Measurements from ENCODE around the gene TESK2.
A peak's percentile ranks its signal among the peaks of the same experiment; 100 is the strongest.

GRCh38 chr1:45299981-45300668, 190.8 kb downstream of the TESK2 start:
- no peak for TF ChIP-seq EP300 (conservative IDR thresholded peaks at IDR 0.05; ENCODE audit: poor library complexity, severe bottlenecking)
- TF ChIP-seq MXI1 (conservative IDR thresholded peaks at IDR 0.05; ENCODE audit: poor library complexity, severe bottlenecking), result no peak
- peak; percentile 93 for TF ChIP-seq CTCF (IDR thresholded peaks at IDR 0.05; ENCODE audit: poor library complexity, severe bottlenecking)
- peak; percentile 93 for TF ChIP-seq SMC3 (conservative IDR thresholded peaks at IDR 0.05; ENCODE audit: poor library complexity)
- TF ChIP-seq POLR2AphosphoS5 (IDR thresholded peaks at IDR 0.05), result no peak
- TF ChIP-seq REST (IDR thresholded peaks at IDR 0.05; ENCODE audit: borderline replicate concordance), result no peak

All from neural cell (in vitro differentiated cells).